ENCODE results near the gene PFN4.

Gene PFN4

DNA sequence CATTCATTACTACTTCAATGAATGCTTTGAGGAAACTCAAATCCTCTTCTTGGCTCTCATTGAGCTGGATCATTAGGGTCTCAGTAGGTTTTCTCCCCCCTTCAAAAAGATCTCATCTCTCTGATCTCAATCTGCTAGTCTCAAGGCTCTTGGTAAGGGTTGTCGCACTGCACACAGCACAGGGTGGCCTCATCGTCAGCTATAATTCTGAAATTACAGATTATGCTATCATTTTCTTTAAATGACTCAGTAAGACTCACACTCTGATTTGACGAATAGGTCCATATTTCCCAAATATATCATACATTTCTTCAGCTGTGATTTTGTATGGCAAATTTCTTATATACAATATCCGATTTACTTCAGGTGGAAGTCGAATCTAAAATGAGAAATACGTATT is 49.3 kb downstream of the PFN4 start:
- Histone ChIP-seq H3K27me3 (ENCODE audit: control insufficient read depth, insufficient read depth, low read length) (no peaks in the 10 kb centered on the region), H3K4me3 (ENCODE audit: low read length) (no peak overlapping the region), H3K4me1 (ENCODE audit: control insufficient read depth, insufficient read depth, low read length) (peaks cover 15% of the 10 kb centered on the region), H3K9me3 (ENCODE audit: control insufficient read depth, low read length) (no peaks in the 10 kb centered on the region), H3K36me3 (ENCODE audit: control insufficient read depth, insufficient read depth, low read length) (no peaks in the 10 kb centered on the region), H3K9ac (ENCODE audit: low read length) (no peak overlapping the region)

DNA sequence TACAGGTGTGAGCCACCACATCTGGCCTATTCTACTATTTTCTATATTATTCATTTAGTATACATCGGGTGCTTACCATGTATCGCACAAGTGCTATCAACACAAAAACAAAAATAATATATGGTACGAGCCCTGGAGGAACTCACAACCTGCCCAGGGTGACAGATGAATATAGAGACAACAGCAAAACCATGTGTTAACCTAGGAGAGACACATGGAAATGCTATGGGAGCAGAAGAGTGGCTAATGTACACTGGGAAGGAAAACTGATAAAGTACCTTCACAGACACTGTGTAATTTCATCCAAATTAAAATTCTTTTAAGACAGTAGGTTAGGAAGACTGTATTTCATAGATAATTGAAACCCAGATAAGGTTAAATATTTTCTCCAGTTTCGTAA is 50.9 kb downstream of the PFN4 start:
- Histone ChIP-seq H3K9ac (ENCODE audit: low read length) (no peak overlapping the region), H3K36me3 (ENCODE audit: control insufficient read depth, insufficient read depth, low read length) (no peaks in the 10 kb centered on the region), H3K9me3 (ENCODE audit: control insufficient read depth, low read length) (no peaks in the 10 kb centered on the region), H3K4me3 (ENCODE audit: low read length) (no peak overlapping the region), H3K27me3 (ENCODE audit: control insufficient read depth, insufficient read depth, low read length) (no peaks in the 10 kb centered on the region), H3K4me1 (ENCODE audit: control insufficient read depth, insufficient read depth, low read length) (peaks cover 6% of the 10 kb centered on the region)

DNA sequence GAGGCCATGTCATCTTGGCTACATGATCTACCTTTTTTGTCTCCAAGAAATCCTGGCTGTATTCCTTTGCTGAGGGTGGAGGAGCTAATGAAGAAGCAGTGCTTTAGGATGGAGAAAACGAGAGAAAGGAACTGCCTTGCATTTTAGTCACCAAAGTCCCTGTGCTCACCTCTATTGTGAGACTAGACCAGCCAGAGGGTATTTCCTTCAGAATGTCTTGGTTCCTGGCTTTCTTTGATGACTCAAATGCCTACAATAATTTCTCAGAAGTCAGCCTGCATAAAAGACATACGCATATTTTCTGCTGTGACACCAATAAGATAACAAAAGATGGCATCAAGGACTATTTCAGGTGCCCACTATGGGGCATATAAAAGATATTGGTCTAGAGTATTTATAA is 57.8 kb downstream of the PFN4 start:
- H3K4me3 ChIP-seq (ENCODE audit: low read length): no peak overlapping the region
- peaks cover 5% of the 10 kb centered on the region for H3K36me3 ChIP-seq (ENCODE audit: control insufficient read depth, insufficient read depth, low read length)
- H3K9ac ChIP-seq (ENCODE audit: low read length): no peak overlapping the region
- H3K4me1 ChIP-seq (ENCODE audit: control insufficient read depth, insufficient read depth, low read length): no peaks in the 10 kb centered on the region
- no peaks in the 10 kb centered on the region for H3K27me3 ChIP-seq (ENCODE audit: control insufficient read depth, insufficient read depth, low read length)
- no peaks in the 10 kb centered on the region for H3K9me3 ChIP-seq (ENCODE audit: control insufficient read depth, low read length)
